UCSD-AML1 (cell line): ENCODE measurements around the gene TSPAN18.

Experiments
- DNase-seq: peaks from one replicate; lab custom pipeline; 2025; ENCODE audit not compliant: unreplicated experiment; lab: John Stamatoyannopoulos, UW

TSPAN18 gene

GRCh38 chr11:44973632-44974401 is 247.1 kb downstream of the TSPAN18 start:
- no peak for DNase-seq

GRCh38 chr11:44974402-44975000 is 247.7 kb downstream of the TSPAN18 start:
- no peak for DNase-seq

- no peak for DNase-seq
These were observed 249.8 kb downstream of the TSPAN18 start for GRCh38 chr11:44976576-44976975.

- no peak for DNase-seq
These were observed 250.8 kb downstream of the TSPAN18 start for GRCh38 chr11:44977493-44977984.

- DNase-seq, result no peak
These were observed 251.7 kb downstream of the TSPAN18 start for GRCh38 chr11:44978274-44978960.

- no peak for DNase-seq
These were observed 252.2 kb downstream of the TSPAN18 start for GRCh38 chr11:44978961-44979331.

GRCh38 chr11:44979543-44980399 is 253.0 kb downstream of the TSPAN18 start:
- no peak for DNase-seq

- DNase-seq, result no peak
These were observed 254.0 kb downstream of the TSPAN18 start for GRCh38 chr11:44980533-44981427.
